K562 (cell line): ENCODE data around the gene TDRKH. TPM values are rescaled to one million over a fixed set of nuclear protein-coding genes. Genes with fewer than 3 reads are reported as not detected.

Experiments
- ATAC-seq: fragments of 200-7000 bp; cut with Tn5 transposase; 3 replicates; pipeline ENCODE4 v1.9.1; 2020; ENCODE audit warnings: moderate library complexity
- BruUV-seq: library from RNA; stranded (reverse); fragments of 400-500 nt; replicated peaks from 2 replicates; lab custom pipeline; 2021; lab: Mats Ljungman, UMichigan
- CTCF ChIA-PET: fragments of 300-600 bp; formaldehyde crosslinking; extraction: SDS; loops from one replicate; lab custom pipeline; 2021; ENCODE audit warnings: low intra/inter-chr PET ratio; lab: Yijun Ruan, JAX
- POLR2A ChIA-PET: fragments of 300-600, 350-650 bp; sonication (Branson Sonifier 250); formaldehyde crosslinking; extraction: SDS; loops from one replicate; lab custom pipeline; 2021; ENCODE audit warnings: antibody characterized with exemption, inconsistent platforms; lab: Yijun Ruan, JAX
- DNase-seq, 4 experiments: peaks; one replicate each; pipeline versions ENCODE4 v3.0.0 to v3.0.0-alpha.2; 2011 to 2018; ENCODE audit warnings: low spot score in 3 of 4, mixed read lengths in 3 of 4; ENCODE audit errors: extremely low read depth in 1 of 4
- FAIRE-seq: peaks from 2 replicates; lab custom pipeline; 2011; peaks lifted over from hg19 to GRCh38; lab: Jason Lieb, UNC
- H2AFZ ChIP-seq: 2 replicates; pipeline ENCODE4 v1.6.0; 2011; ENCODE audit warnings: low read depth, low read length, control low read depth, inconsistent platforms
- H3K27ac ChIP-seq: fragments of 200-600 bp; 3 replicates; pipeline ENCODE4 v1.8.0; 2011; ENCODE audit warnings: low read depth, mild to moderate bottlenecking, control low read depth, inconsistent platforms, low read length, moderate library complexity, mixed read lengths; ENCODE audit errors: extremely low read depth
- H3K27me3 ChIP-seq, 2 experiments: fragments of 300-600 bp in 1 of 2; 2 replicates in 1 of 2; 3 replicates in 1 of 2; pipeline versions ENCODE4 v1.6.0 to v1.8.0; 2011; ENCODE audit warnings: inconsistent platforms in 2 of 2, low read length in 2 of 2, mild to moderate bottlenecking in 1 of 2, mixed read lengths in 1 of 2, moderate library complexity in 1 of 2; ENCODE audit not compliant: control insufficient read depth in 2 of 2, insufficient read depth in 2 of 2
- H3K36me3 ChIP-seq: fragments of 300-600 bp; 3 replicates; pipeline ENCODE4 v1.8.0; 2011; ENCODE audit warnings: mild to moderate bottlenecking, low read length, inconsistent platforms; ENCODE audit not compliant: control insufficient read depth, insufficient read depth
- H3K4me1 ChIP-seq, 2 experiments: fragments of 200-600 bp in 1 of 2; replicated peaks in 1 of 2; 2 replicates in 1 of 2; 3 replicates in 1 of 2; pipeline versions ENCODE4 v1.5.1 to v1.8.0; 2011; ENCODE audit warnings: inconsistent platforms in 2 of 2, low read length in 2 of 2, mild to moderate bottlenecking in 1 of 2, mixed read lengths in 1 of 2, moderate library complexity in 1 of 2; ENCODE audit not compliant: control insufficient read depth in 2 of 2, insufficient read depth in 2 of 2
- H3K4me2 ChIP-seq: 2 replicates; pipeline ENCODE4 v1.6.1; 2011; ENCODE audit warnings: low read length, control low read depth, inconsistent platforms, mixed read lengths; ENCODE audit not compliant: insufficient read depth
- H3K4me3 ChIP-seq: fragments of 200-600 bp; sonication (generic), shearing (Covaris generic); 2 replicates; pipeline ENCODE4 v1.5.1; 2016; ENCODE audit warnings: control low read depth, inconsistent platforms
- H3K79me2 ChIP-seq: fragments of 200-600 bp; 3 replicates; pipeline ENCODE4 v1.8.0; 2011; ENCODE audit warnings: low read length, inconsistent platforms; ENCODE audit not compliant: control insufficient read depth, insufficient read depth
- H3K9ac ChIP-seq, 2 experiments: 2 replicates each; pipeline versions ENCODE4 v1.6.0 to v1.6.1; 2011; ENCODE audit warnings: low read depth in 2 of 2, low read length in 2 of 2, control low read depth in 1 of 2, inconsistent platforms in 1 of 2, mild to moderate bottlenecking in 1 of 2, mixed read lengths in 1 of 2; ENCODE audit not compliant: insufficient read depth in 1 of 2
- H3K9me1 ChIP-seq: one replicate; pipeline ENCODE4 v1.6.0; 2011; ENCODE audit warnings: inconsistent platforms, mild to moderate bottlenecking, low read length, moderate library complexity; ENCODE audit not compliant: control insufficient read depth, insufficient read depth
- H3K9me3 ChIP-seq: replicated peaks from 2 replicates; pipeline ENCODE4 v1.5.1; 2011; ENCODE audit warnings: low read depth, low read length, inconsistent platforms; ENCODE audit not compliant: control insufficient read depth, insufficient read depth
- H4K20me1 ChIP-seq: replicated peaks from 2 replicates; pipeline ENCODE4 v1.6.1; 2011; ENCODE audit warnings: low read length, inconsistent platforms, mixed read lengths; ENCODE audit not compliant: control insufficient read depth, insufficient read depth
- ARHGAP35 ChIP-seq: fragments of 450-650 bp; IDR thresholded peaks from 2 replicates; pipeline ENCODE4 v1.6.1; 2018; ENCODE audit not compliant: partially characterized antibody
- GTF2F1 ChIP-seq: IDR thresholded peaks from 2 replicates; pipeline ENCODE4 v1.6.1; 2011; ENCODE audit warnings: low read depth, low read length, improper control_type of control experiment
- KDM4B ChIP-seq, 2 experiments: fragments of 450-650 bp in 1 of 2; sonication (generic) in 1 of 2; IDR thresholded peaks; 2 replicates each; pipeline ENCODE4 v1.6.1; 2016 to 2017; ENCODE audit warnings: borderline replicate concordance in 2 of 2, antibody characterized with exemption in 1 of 2, low read depth in 1 of 2, mild to moderate bottlenecking in 1 of 2
- NFIC ChIP-seq: fragments of 450-650 bp; IDR thresholded peaks from 2 replicates; pipeline ENCODE4 v1.6.1; 2017; ENCODE audit warnings: mild to moderate bottlenecking, inconsistent platforms
- RFX7 ChIP-seq: fragments of 250-450 bp; sonication (Bioruptor Pico); IDR thresholded peaks from 2 replicates; pipeline ENCODE4 v1.5.1; 2021; ENCODE audit warnings: mild to moderate bottlenecking
- TCF3 ChIP-seq: sonication (generic); formaldehyde crosslinking; IDR thresholded peaks from 2 replicates; pipeline ENCODE4 v1.4.0; 2020; ENCODE audit warnings: mild to moderate bottlenecking, missing genetic modification reagents
- THAP7 ChIP-seq: fragments of 250-450 bp; sonication (Bioruptor Pico); IDR thresholded peaks from 2 replicates; pipeline ENCODE4 v1.5.0; 2021
- WGBS: fragments of 100-300 bp; shearing (Covaris generic); methylation state at CpG from one replicate; pipeline ENCODE4 v1.1.6; 2016; ENCODE audit warnings: low coverage, mixed read lengths; ENCODE audit not compliant: insufficient coverage; ENCODE audit errors: missing lambda C conversion rate; 5-methylcytosine and 5-hydroxymethylcytosine counted together
- in situ Hi-C: fragments of 300-500 bp; cut with MboI; formaldehyde crosslinking; loops from 4 replicates; pipeline ENCODE4 v1.15.0; 2018; ENCODE audit warnings: inconsistent platforms, mixed read lengths
- intact Hi-C: fragments of 100-400 bp; cut with micrococcal nuclease; formaldehyde crosslinking; loops from 2 replicates; pipeline ENCODE4 v1.14.2; 2022
- polyA plus RNA-seq, 8 experiments: library from polyadenylated mRNA; depleted of rRNA in 4 of 8; stranded (reverse) in 5 of 8; unstranded in 3 of 8; fragments of >200 nt; fragmentation: Nextera tagmentation in 2 of 8; fragmentation: Illumina TruSeq in 1 of 8; extraction: Ambion mirVana in 2 of 8; extraction: Trizol in 1 of 8; gene quantifications; 2 replicates each; pipeline versions ENCODE4 v1.2.1 to v1.2.3, GENCODE V29; 2011 to 2014; ENCODE audit warnings: inconsistent platforms in 1 of 8, missing spikeins in 1 of 8
- total RNA-seq, 7 experiments: library from RNA; depleted of rRNA in 6 of 7; stranded (reverse); fragments of >200 nt in 6 of 7; fragmentation: Illumina TruSeq in 2 of 7; extraction: Trizol in 2 of 7; gene quantifications; 2 replicates each; pipeline versions ENCODE4 v1.2.1 to v1.2.3, GENCODE V29; 2011 to 2021; ENCODE audit warnings: low replicate concordance in 1 of 7

The TDRKH gene
- total and polyA plus RNA-seq, 9 of the 15 experiments (the other 6 are each of a cell fraction or from before 2014, with no cell fraction given), result 4.3 to 21.3 (median 8.4) TPM

GRCh38 chr1:151820940-151821339 is 30.6 kb upstream of the TDRKH start (continued):
- peak; percentile 77 for TF ChIP-seq NFIC
- TF ChIP-seq GTF2F1, result no peak

- intact Hi-C loops, result no loop called here
- H3K4me2 ChIP-seq, result no peak overlapping the region
- POLR2A ChIA-PET, result interaction anchor here (1.0 to 1.1 kb wide), 2 partner anchors 10 to 13 kb away, joined by 3 read pairs; no protein-coding TSS in a partner anchor
- DNase-seq, result no peak
- peaks cover 0 to 3% of the 10 kb centered on the region in 2 experiments; a peak in 2 of 5 replicates for H3K4me1 ChIP-seq
- H3K27me3 ChIP-seq, result peaks cover 62 to 82% of the 10 kb centered on the region in 2 experiments
- H4K20me1 ChIP-seq, result peaks cover 9% of the 10 kb centered on the region; the same call in 1 of the 2 replicates
- CTCF ChIA-PET, result no interaction called here
- H3K9ac ChIP-seq, result no peak overlapping the region
- no peaks in the 10 kb centered on the region for H3K36me3 ChIP-seq
- no peaks in the 10 kb centered on the region for H3K79me2 ChIP-seq
- 5% methylated on average over 6 of the region's 7 CpGs for WGBS
- no peak overlapping the region for H3K27ac ChIP-seq
- FAIRE-seq, result no peak
- no peak overlapping the region for H2AFZ ChIP-seq
- no peaks in the 10 kb centered on the region for H3K9me3 ChIP-seq
- ATAC-seq, result no peak
- no peak for TF ChIP-seq TCF3 (CRISPR knock-in tag)
- no peak for TF ChIP-seq RFX7 (CRISPR knock-in tag)
- TF ChIP-seq ARHGAP35, result no peak
- no peak for TF ChIP-seq KDM4B (IDR thresholded peaks at IDR 0.05; ENCODE audit: borderline replicate concordance in 2 of 2, low read depth in 1 of 2)
- TF ChIP-seq THAP7 (CRISPR knock-in tag), result no peak
- TF ChIP-seq, all 486 proteins: peak for 0
- no TSS peak for BruUV-seq
- Histone ChIP-seq H3K9me1 (no peaks in the 10 kb centered on the region), H3K4me3 (no peak overlapping the region)
- in situ Hi-C loops, result no loop called here
These were observed 29.8 kb upstream of the TDRKH start for GRCh38 chr1:151819976-151820623.
